OCI-LY3 (cell line): Measurements from ENCODE around the gene EPM2A.

Source experiments
- CTCF ChIP-seq: fragments of 200-600, 300-600 bp; sonication (generic); IDR thresholded peaks from 2 replicates; pipeline ENCODE4 v1.5.1; 2014; ENCODE audit warnings: antibody characterized with exemption, low read length, low read depth
- EZH2phosphoT487 ChIP-seq: fragments of 200-600 bp; shearing (Covaris generic); IDR thresholded peaks from 2 replicates; pipeline ENCODE4 v1.6.1; 2018; ENCODE audit warnings: antibody characterized with exemption, mixed run types, low read depth

- TF ChIP-seq EZH2phosphoT487: no peak
- TF ChIP-seq CTCF: no peak
Measured at GRCh38 chr6:145772846-145773245, 37.5 kb upstream of the EPM2A start.
